HL-60 (cell line): ENCODE results near the gene HECW1.

Experiments used
- GABPA ChIP-seq: IDR thresholded peaks from 2 replicates; pipeline ENCODE4 v1.6.1; 2012; ENCODE audit warnings: low read depth
- POLR2AphosphoS5 ChIP-seq: IDR thresholded peaks from 2 replicates; pipeline ENCODE4 v1.6.1; 2012; ENCODE audit warnings: low read depth
- REST ChIP-seq: IDR thresholded peaks from 2 replicates; pipeline ENCODE4 v1.6.1; 2012; ENCODE audit warnings: low read depth; ENCODE audit not compliant: insufficient replicate concordance
- TF ChIP-seq, protein P1 (sequence below): IDR thresholded peaks from one replicate; pipeline ENCODE4 v1.5.1; 2011; ENCODE audit warnings: low read length, control low read depth, inconsistent platforms; ENCODE audit not compliant: insufficient read depth

GRCh38 chr7:43408981-43409380, 296.5 kb downstream of the HECW1 start:
- TF ChIP-seq, protein P1, sequence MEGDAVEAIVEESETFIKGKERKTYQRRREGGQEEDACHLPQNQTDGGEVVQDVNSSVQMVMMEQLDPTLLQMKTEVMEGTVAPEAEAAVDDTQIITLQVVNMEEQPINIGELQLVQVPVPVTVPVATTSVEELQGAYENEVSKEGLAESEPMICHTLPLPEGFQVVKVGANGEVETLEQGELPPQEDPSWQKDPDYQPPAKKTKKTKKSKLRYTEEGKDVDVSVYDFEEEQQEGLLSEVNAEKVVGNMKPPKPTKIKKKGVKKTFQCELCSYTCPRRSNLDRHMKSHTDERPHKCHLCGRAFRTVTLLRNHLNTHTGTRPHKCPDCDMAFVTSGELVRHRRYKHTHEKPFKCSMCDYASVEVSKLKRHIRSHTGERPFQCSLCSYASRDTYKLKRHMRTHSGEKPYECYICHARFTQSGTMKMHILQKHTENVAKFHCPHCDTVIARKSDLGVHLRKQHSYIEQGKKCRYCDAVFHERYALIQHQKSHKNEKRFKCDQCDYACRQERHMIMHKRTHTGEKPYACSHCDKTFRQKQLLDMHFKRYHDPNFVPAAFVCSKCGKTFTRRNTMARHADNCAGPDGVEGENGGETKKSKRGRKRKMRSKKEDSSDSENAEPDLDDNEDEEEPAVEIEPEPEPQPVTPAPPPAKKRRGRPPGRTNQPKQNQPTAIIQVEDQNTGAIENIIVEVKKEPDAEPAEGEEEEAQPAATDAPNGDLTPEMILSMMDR = no peak
- no peak for TF ChIP-seq POLR2AphosphoS5
- no peak for TF ChIP-seq REST
- TF ChIP-seq GABPA = no peak
